Body of pancreas (tissue), 4 donors: ENCODE measurements around the gene CNTNAP3. TPM values are rescaled to one million over a fixed set of nuclear protein-coding genes. Genes with fewer than 3 reads are reported as not detected.
"Not testable (repeated sequence)": the region's sequence is repeated elsewhere in the genome, so short reads cannot be mapped to it uniquely, and the experiment has no call there.

Source experiments
- ATAC-seq: fragments of 150-250 bp; one replicate; pipeline ENCODE4 v1.9.1; 2016
- DNase-seq, 4 donors: peaks; one replicate each; pipeline ENCODE4 v3.0.0-alpha.2; 2019
- H3K27ac ChIP-seq, 4 donors: fragments of 200-600 bp; sonication (generic); 1 replicate in 3 of 4; 2 replicates in 1 of 4; pipeline versions ENCODE4 v1.5.1 to v1.6.1; 2016 to 2019; ENCODE audit warnings: mild to moderate bottlenecking in 1 of 4, mixed read lengths in 1 of 4, moderate library complexity in 1 of 4
- H3K27me3 ChIP-seq, 2 donors: fragments of 200-600 bp; sonication (generic); one replicate each; pipeline ENCODE4 v1.6.0; 2016; ENCODE audit warnings: mild to moderate bottlenecking in 1 of 2
- H3K36me3 ChIP-seq, 2 donors: fragments of 200-600 bp; sonication (generic); replicated peaks in 1 of 2; 2 replicates each; pipeline ENCODE4 v1.5.1; 2016; ENCODE audit warnings: low read depth in 2 of 2; ENCODE audit not compliant: insufficient read depth in 1 of 2
- H3K4me1 ChIP-seq: fragments of 200-600 bp; sonication (generic); one replicate; pipeline ENCODE4 v1.6.0; 2016
- H3K4me3 ChIP-seq, 2 donors: fragments of 200-600 bp; sonication (generic); 1 replicate in 1 of 2; 2 replicates in 1 of 2; pipeline ENCODE4 v1.5.1; 2016 to 2019
- H3K9me3 ChIP-seq, 3 donors: fragments of 200-600 bp; sonication (generic); 1 replicate in 2 of 3; 2 replicates in 1 of 3; pipeline ENCODE4 v1.5.1; 2016
- WGBS, 2 donors: methylation state at CpG; one replicate each; pipeline ENCODE4 v1.1.5; 2017; 5-methylcytosine and 5-hydroxymethylcytosine counted together
- intact Hi-C: fragments of 100-400 bp; cut with DNase I; formaldehyde crosslinking; loops from one replicate; pipeline ENCODE4 v1.15.1; 2023
- small RNA-seq: library from RNA; depleted of rRNA; stranded (forward); fragments of <200 nt; gene quantifications from one replicate; pipeline ENCODE3, GENCODE V24; 2016
- total RNA-seq, 2 donors: library from RNA; depleted of rRNA; stranded (reverse); fragments of >200 nt; gene quantifications; one replicate each; pipeline ENCODE4 v1.1.0, GENCODE V29; 2016

CNTNAP3 gene
- total RNA-seq, 2 donors from 2014 or later, result 2.1 to 14.2 TPM

GRCh38 chr9:39030204-39031019, 257.6 kb downstream of the CNTNAP3 start:
- 46% methylated on average over 9 of the region's 11 CpGs for WGBS, 2 donors
- intact Hi-C loops, result not testable (repeated sequence)
- ATAC-seq, result peak; percentile 92

GRCh38 chr9:39028855-39029254, 259.1 kb downstream of the CNTNAP3 start:
- 67 to 75% methylated on average over 5 of the region's 5 CpGs for WGBS, 2 donors
- H3K9me3 ChIP-seq, DNase-seq, H3K27me3 ChIP-seq, H3K4me3 ChIP-seq, intact Hi-C loops, ATAC-seq, H3K27ac ChIP-seq, H3K36me3 ChIP-seq, H3K4me1 ChIP-seq: not testable (repeated sequence)

More at GRCh38 chr9:39030204-39031019, 257.6 kb downstream of the CNTNAP3 start:
- H3K27ac ChIP-seq, H3K4me3 ChIP-seq, H3K36me3 ChIP-seq, DNase-seq, H3K27me3 ChIP-seq, H3K4me1 ChIP-seq, H3K9me3 ChIP-seq: not testable (repeated sequence)

- H3K4me1 ChIP-seq, ATAC-seq: not testable (repeated sequence)
- whole genome bisulfite sequencing, 2 donors, result 64 to 69% methylated on average over 7 of the region's 7 CpGs
Observed at GRCh38 chr9:39028168-39028567, 259.8 kb downstream of the CNTNAP3 start.

GRCh38 chr9:39025911-39026588, 261.9 kb downstream of the CNTNAP3 start:
- ATAC-seq, H3K27ac ChIP-seq, H3K36me3 ChIP-seq, H3K4me1 ChIP-seq, H3K9me3 ChIP-seq, DNase-seq, H3K27me3 ChIP-seq, H3K4me3 ChIP-seq, intact Hi-C loops: not testable (repeated sequence)
- WGBS, 2 donors, result 62 to 65% methylated on average over 4 of the region's 4 CpGs

More at GRCh38 chr9:39028168-39028567, 259.8 kb downstream of the CNTNAP3 start:
- H3K36me3 ChIP-seq, intact Hi-C loops, H3K4me3 ChIP-seq, DNase-seq, H3K9me3 ChIP-seq, H3K27ac ChIP-seq, H3K27me3 ChIP-seq: not testable (repeated sequence)

Small RNA genes within 50 kb of the gene (small RNA-seq; reads per million reads assigned to genes)
- not detected for gene RN7SL640P

Other genes with a start within 250 kb of the CNTNAP3 start
- gene SPATA31A1, start 67.5 kb upstream of the CNTNAP3 start, total RNA-seq, result not detected